TTC549 (cell line): ENCODE data around the gene TSPAN8.
"Not testable (repeated sequence)": the region's sequence is repeated elsewhere in the genome, so short reads cannot be mapped to it uniquely, and the experiment has no call there.

Experiments
- FAIRE-seq: peaks from 2 replicates; lab custom pipeline; 2012; peaks lifted over from hg19 to GRCh38; lab: Jason Lieb, UNC

The TSPAN8 gene

GRCh38 chr12:71157601-71158233 is at the start of gene TSPAN8:
Gene TSPAN8 (minus strand): TSS chr12:71157999. CDS start chr12:71157678, 321 bp downstream.
- FAIRE-seq, result no peak

GRCh38 chr12:71201136-71201679 is 43.4 kb upstream of the TSPAN8 start:
- FAIRE-seq, result no peak

GRCh38 chr12:71200706-71201105 is 42.9 kb upstream of the TSPAN8 start:
- no peak for FAIRE-seq

- no peak for FAIRE-seq
These were observed 39.7 kb upstream of the TSPAN8 start for GRCh38 chr12:71197460-71197859.

GRCh38 chr12:71195338-71195896 is 37.6 kb upstream of the TSPAN8 start:
- FAIRE-seq, result no peak

- FAIRE-seq, result no peak
These were observed 36.9 kb upstream of the TSPAN8 start for GRCh38 chr12:71194657-71195056.

GRCh38 chr12:71193041-71193440 is 35.2 kb upstream of the TSPAN8 start:
- no peak for FAIRE-seq

GRCh38 chr12:71191509-71192196 is 33.9 kb upstream of the TSPAN8 start:
- no peak for FAIRE-seq

GRCh38 chr12:71190822-71191221 is 33.0 kb upstream of the TSPAN8 start:
- FAIRE-seq, result no peak

GRCh38 chr12:71187379-71187778 is 29.6 kb upstream of the TSPAN8 start:
- no peak for FAIRE-seq

- no peak for FAIRE-seq
These were observed 28.9 kb upstream of the TSPAN8 start for GRCh38 chr12:71186571-71187288.

- no peak for FAIRE-seq
These were observed 26.0 kb upstream of the TSPAN8 start for GRCh38 chr12:71183846-71184245.

- no peak for FAIRE-seq
These were observed 25.2 kb upstream of the TSPAN8 start for GRCh38 chr12:71183018-71183417.

GRCh38 chr12:71178162-71178561 is 20.4 kb upstream of the TSPAN8 start:
- FAIRE-seq, result no peak

- FAIRE-seq, result no peak
These were observed 17.0 kb upstream of the TSPAN8 start for GRCh38 chr12:71174825-71175224.

GRCh38 chr12:71174146-71174545 is 16.3 kb upstream of the TSPAN8 start:
- no peak for FAIRE-seq

GRCh38 chr12:71170456-71170855 is 12.7 kb upstream of the TSPAN8 start:
- no peak for FAIRE-seq

- no peak for FAIRE-seq
These were observed 11.5 kb upstream of the TSPAN8 start for GRCh38 chr12:71169286-71169685.

- FAIRE-seq, result no peak
These were observed 9.2 kb upstream of the TSPAN8 start for GRCh38 chr12:71166862-71167496.

- no peak for FAIRE-seq
These were observed 8.5 kb upstream of the TSPAN8 start for GRCh38 chr12:71166280-71166679.

- FAIRE-seq, result not testable (repeated sequence)
These were observed 8.0 kb upstream of the TSPAN8 start for GRCh38 chr12:71165780-71166179.

- FAIRE-seq, result no peak
These were observed 6.9 kb upstream of the TSPAN8 start for GRCh38 chr12:71164568-71165197.
